SK-N-SH (cell line): ENCODE results near the gene MOBP.

ENCODE experiments used
- CTCF ChIP-seq: fragments of 200-600 bp; sonication (generic); IDR thresholded peaks from 2 replicates; pipeline ENCODE4 v1.6.1; 2017; ENCODE audit warnings: antibody characterized with exemption, mild to moderate bottlenecking, moderate library complexity
- EP300 ChIP-seq, 2 experiments: IDR thresholded peaks; 2 replicates each; pipeline versions ENCODE4 v1.4.0 to v1.6.1; 2012; ENCODE audit warnings: borderline replicate concordance in 1 of 2, low read depth in 1 of 2, low read length in 1 of 2
- EZH2phosphoT487 ChIP-seq: fragments of 200-600 bp; sonication (generic); IDR thresholded peaks from 2 replicates; pipeline ENCODE4 v1.6.1; 2017; ENCODE audit warnings: low read depth, mixed run types, mild to moderate bottlenecking, antibody characterized with exemption, moderate library complexity, borderline replicate concordance
- FOXM1 ChIP-seq: IDR thresholded peaks from 2 replicates; pipeline ENCODE4 v1.4.0; 2012; ENCODE audit warnings: low read depth, mild to moderate bottlenecking
- JUND ChIP-seq: IDR thresholded peaks from 2 replicates; pipeline ENCODE4 v1.4.0; 2012
- MAX ChIP-seq: IDR thresholded peaks from 2 replicates; pipeline ENCODE4 v1.4.0; 2012; ENCODE audit warnings: low read depth
- POLR2AphosphoS5 ChIP-seq: IDR thresholded peaks from 2 replicates; pipeline ENCODE4 v1.6.1; 2012; ENCODE audit warnings: low read depth, low read length
- RAD21 ChIP-seq: IDR thresholded peaks from 2 replicates; pipeline ENCODE4 v1.6.1; 2012; ENCODE audit warnings: mild to moderate bottlenecking, low read length
- RCOR1 ChIP-seq: fragments of 150-350 bp; IDR thresholded peaks from 2 replicates; pipeline ENCODE4 v1.6.1; 2017; ENCODE audit warnings: antibody characterized with exemption, low read length
- REST ChIP-seq: IDR thresholded peaks from 2 replicates; pipeline ENCODE4 v1.6.1; 2012; ENCODE audit warnings: mild to moderate bottlenecking, low read depth, low read length, moderate library complexity

GRCh38 chr3:39445927-39446326, 21.6 kb upstream of the MOBP start:
- TF ChIP-seq CTCF, result no peak
- TF ChIP-seq MAX, result no peak
- no peak for TF ChIP-seq POLR2AphosphoS5
- no peak for TF ChIP-seq EP300 (IDR thresholded peaks at IDR 0.05; ENCODE audit: borderline replicate concordance in 1 of 2, low read depth in 1 of 2, low read length in 1 of 2)
- no peak for TF ChIP-seq FOXM1
- no peak for TF ChIP-seq REST
- TF ChIP-seq RCOR1, result no peak
- no peak for TF ChIP-seq RAD21
- TF ChIP-seq JUND, result no peak
- TF ChIP-seq EZH2phosphoT487, result no peak
